ENCODE data around the gene COG5.

Gene COG5

GRCh38 chr7:107312418-107312817 is 251.3 kb downstream of the COG5 start:
- TF ChIP-seq CTCF (IDR thresholded peaks at IDR 0.05; ENCODE audit: insufficient read depth, low read depth, low read length, missing control alignments) = no peak
- DNase-seq (ENCODE audit: low read depth) = no peak
- no peak overlapping the region for H3K4me3 ChIP-seq (ENCODE audit: low read depth, low read length)

- no peak for TF ChIP-seq CTCF (IDR thresholded peaks at IDR 0.05; ENCODE audit: insufficient read depth, low read depth, low read length, missing control alignments)
- H3K4me3 ChIP-seq (ENCODE audit: low read depth, low read length) = no peak overlapping the region
- no peak for DNase-seq (ENCODE audit: low read depth)
Measured at GRCh38 chr7:107309296-107309695, 254.4 kb downstream of the COG5 start.

DNA sequence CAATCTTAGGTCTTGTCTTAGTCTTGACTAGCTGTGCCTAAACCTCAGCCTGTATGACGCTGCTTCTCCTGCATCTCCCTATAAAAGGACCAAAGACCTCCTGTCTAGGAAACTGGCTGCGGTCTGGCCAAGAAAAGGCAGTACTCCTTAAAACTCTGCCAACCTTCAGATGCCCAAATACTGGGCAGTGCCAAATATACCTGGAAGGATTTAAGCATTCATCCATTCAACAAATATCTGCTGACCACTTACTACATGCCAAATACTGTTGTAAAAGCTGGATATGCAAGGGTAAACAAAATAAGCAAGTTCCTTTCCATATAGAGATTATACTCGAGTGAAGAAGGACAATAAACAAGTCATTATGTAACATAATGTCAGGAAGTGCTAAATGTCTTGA is 259.1 kb downstream of the COG5 start:
- DNase-seq (ENCODE audit: low read depth) = no peak
- no peak for TF ChIP-seq CTCF (IDR thresholded peaks at IDR 0.05; ENCODE audit: insufficient read depth, low read depth, low read length, missing control alignments)
- no peak overlapping the region for H3K4me3 ChIP-seq (ENCODE audit: low read depth, low read length)

- no peak for TF ChIP-seq CTCF (IDR thresholded peaks at IDR 0.05; ENCODE audit: insufficient read depth, low read depth, low read length, missing control alignments)
- DNase-seq (ENCODE audit: low read depth) = no peak
- no peak overlapping the region for H3K4me3 ChIP-seq (ENCODE audit: low read depth, low read length)
Measured at GRCh38 chr7:107304063-107304462, 259.7 kb downstream of the COG5 start.

- DNase-seq (ENCODE audit: low read depth) = no peak
- no peak for TF ChIP-seq CTCF (IDR thresholded peaks at IDR 0.05; ENCODE audit: insufficient read depth, low read depth, low read length, missing control alignments)
- no peak overlapping the region for H3K4me3 ChIP-seq (ENCODE audit: low read depth, low read length)
Measured at GRCh38 chr7:107302250-107302847, 261.4 kb downstream of the COG5 start.

GRCh38 chr7:107294182-107294581 is 269.5 kb downstream of the COG5 start:
- DNase-seq (ENCODE audit: low read depth) = no peak
- no peak for TF ChIP-seq CTCF (IDR thresholded peaks at IDR 0.05; ENCODE audit: insufficient read depth, low read depth, low read length, missing control alignments)
- H3K4me3 ChIP-seq (ENCODE audit: low read depth, low read length) = no peak overlapping the region

GRCh38 chr7:107292591-107292990 is 271.1 kb downstream of the COG5 start:
- no peak for TF ChIP-seq CTCF (IDR thresholded peaks at IDR 0.05; ENCODE audit: insufficient read depth, low read depth, low read length, missing control alignments)
- DNase-seq (ENCODE audit: low read depth) = no peak
- H3K4me3 ChIP-seq (ENCODE audit: low read depth, low read length) = no peak overlapping the region

Measured in GM12865 (cell line).